ENCODE data around the gene CD302. TPM values are rescaled to one million over a fixed set of nuclear protein-coding genes. Genes with fewer than 3 reads are reported as not detected.

Gene CD302
- total and polyA plus RNA-seq, 2 of the 4 experiments (the other 2 are of a cell fraction) = 3.8 to 4.0 TPM

DNA sequence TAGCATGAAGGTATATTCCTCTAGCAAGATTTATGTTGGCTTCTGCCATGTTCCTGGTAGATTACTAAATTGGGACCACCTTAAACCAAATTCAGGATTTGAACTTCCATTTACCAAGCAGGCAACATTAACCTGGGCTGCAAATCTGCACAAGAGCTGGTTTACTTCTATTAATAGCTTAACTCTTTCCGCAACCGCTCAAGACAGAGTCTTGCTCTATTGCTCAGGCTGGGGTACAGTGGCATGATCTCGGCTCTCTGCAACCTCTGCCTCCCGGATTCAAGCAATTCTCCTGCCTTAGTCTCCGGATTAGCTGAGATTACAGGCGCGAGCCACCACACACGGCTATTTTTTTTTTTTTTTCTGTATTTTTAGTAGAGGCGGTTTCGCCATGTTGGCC lies 77.3 kb downstream of the CD302 start:
- no peak for ATAC-seq (ENCODE audit: low read depth)
- Histone ChIP-seq H2BK15ac (ENCODE audit: low read depth, low read length) (no peak overlapping the region), H4K20me1 (ENCODE audit: insufficient read depth, low read length) (peaks cover 97% of the 10 kb centered on the region), H4K5ac (ENCODE audit: low read depth, low read length) (no peak overlapping the region), H3K4ac (ENCODE audit: low read depth, low read length) (no peak overlapping the region), H3K4me1 (ENCODE audit: control insufficient read depth, insufficient read depth, low read length) (peaks cover 4% of the 10 kb centered on the region; the same call in 1 of the 2 replicates), H3K36me3 (ENCODE audit: control insufficient read depth, insufficient read depth, low read length) (peaks cover 38% of the 10 kb centered on the region), H2AFZ (replicated peaks; ENCODE audit: low read length, poor library complexity) (no peak overlapping the region), H3K4me3 (ENCODE audit: insufficient read depth, low read depth, low read length) (no peak overlapping the region), H2BK20ac (ENCODE audit: low read depth, low read length) (no peak overlapping the region), H2BK5ac (ENCODE audit: low read depth, low read length, poor library complexity, severe bottlenecking) (no peak overlapping the region), H3K27ac (ENCODE audit: insufficient read depth, low read length) (no peak overlapping the region), H4K91ac (ENCODE audit: insufficient read depth, low read depth, low read length) (no peak overlapping the region), H2AK5ac (ENCODE audit: low read depth, low read length) (no peak overlapping the region), H3K14ac (replicated peaks; ENCODE audit: low read depth, low read length) (no peak overlapping the region), H3K4me2 (ENCODE audit: low read depth, low read length) (no peak overlapping the region), H3K18ac (ENCODE audit: low read depth, low read length) (no peak overlapping the region), H4K8ac (ENCODE audit: low read depth in 2 of 2, low read length in 2 of 2) (no peak overlapping the region), H2BK120ac (ENCODE audit: low read depth, low read length) (no peak overlapping the region), H3K79me1 (ENCODE audit: low read depth in 1 of 2, low read length in 2 of 2) (peaks cover 0 to 23% of the 10 kb centered on the region in 2 experiments; a peak in 2 of 4 replicates), H2AK9ac (replicated peaks; ENCODE audit: low read depth, low read length, poor library complexity) (no peak overlapping the region), H3K27me3 (ENCODE audit: control insufficient read depth, insufficient read depth, low read length) (no peaks in the 10 kb centered on the region), H3K56ac (ENCODE audit: extremely low read depth, insufficient read depth, low read length) (no peak overlapping the region), H3K9me1 (ENCODE audit: insufficient read depth, low read length) (peaks cover 8% of the 10 kb centered on the region; the same call in 1 of the 2 replicates), H3K9me3 (ENCODE audit: control insufficient read depth, insufficient read depth, low read length) (no peaks in the 10 kb centered on the region; the same call in 1 of the 2 replicates), H3K9ac (ENCODE audit: low read depth, low read length) (no peak overlapping the region), H3K23ac (ENCODE audit: low read depth, low read length) (no peak overlapping the region)
- dilution Hi-C loops (cut with HindIII; ENCODE audit: low sequenced_read_pairs, unreplicated experiment) = no loop called here
- ChIA-PET CTCF (no interaction called here), POLR2A (ENCODE audit: unreplicated experiment) (no interaction called here)
- in situ Hi-C loops (cut with MboI; ENCODE audit: low sequenced_read_pairs) = no loop called here
- intact Hi-C loops (cut with micrococcal nuclease) = no loop called here
- TF ChIP-seq RAD21 (IDR thresholded peaks at IDR 0.05; ENCODE audit: low read length) (no peak), CEBPB (IDR thresholded peaks at IDR 0.05; ENCODE audit: low read depth, low read length) (no peak), USF2 (IDR thresholded peaks at IDR 0.05; ENCODE audit: low read depth, low read length) (no peak), RCOR1 (IDR thresholded peaks at IDR 0.05; ENCODE audit: insufficient replicate concordance, low read length) (no peak)
- DNase-seq = no peak
- WGBS, 2 experiments (ENCODE audit: extremely low coverage in 2 of 2, insufficient read length in 1 of 2) = no CpG with 5 or more reads among the region's 10 CpGs
- no TSS peak for BruUV-seq (replicated peaks)

Other genes starting within 250 kb of the CD302 start
- 42.1 and 49.7 TPM in 2 replicates for gene BAZ2B, start 181.7 kb downstream of the CD302 start, total RNA-seq (2012; rRNA removed)
- 8.9 and 9.0 TPM in 2 replicates for gene BAZ2B, start 181.7 kb downstream of the CD302 start, polyA plus RNA-seq (2012; rRNA removed)
- 193 and 212 TPM in 2 replicates for gene MARCHF7, start 85.7 kb downstream of the CD302 start, total RNA-seq (2012; rRNA removed)
- 39.1 and 59.1 TPM in 2 replicates for gene MARCHF7, start 85.7 kb downstream of the CD302 start, polyA plus RNA-seq (2012; rRNA removed)
- gene LY75, start 106.5 kb upstream of the CD302 start, total RNA-seq (2012; rRNA removed) = not detected in 2 replicates
- not detected in 2 replicates for gene LY75, start 106.5 kb upstream of the CD302 start, polyA plus RNA-seq (2012; rRNA removed)